Esophagus squamous epithelium (tissue), 5 donors: ENCODE measurements around the gene SNN. TPM values are rescaled to one million over a fixed set of nuclear protein-coding genes. Genes with fewer than 3 reads are reported as not detected.
A peak's percentile ranks its signal among the peaks of the same experiment; 100 is the strongest.

Experiments used
- DNase-seq: peaks from one replicate; lab custom pipeline; 2025; lab: John Stamatoyannopoulos, UW
- H3K27ac ChIP-seq, 4 donors: fragments of 200-600 bp; sonication (generic); one replicate each; pipeline ENCODE4 v1.5.1; 2016 to 2019; ENCODE audit warnings: mild to moderate bottlenecking in 1 of 4
- H3K27me3 ChIP-seq, 4 donors: fragments of 200-600 bp; sonication (generic); 1 replicate in 3 of 4; 2 replicates in 1 of 4; pipeline versions ENCODE4 v1.5.1 to v1.6.0; 2017 to 2021; ENCODE audit warnings: antibody characterized with exemption in 1 of 4
- H3K36me3 ChIP-seq, 3 donors: fragments of 200-600 bp; sonication (generic); one replicate each; pipeline ENCODE4 v1.5.1; 2016 to 2019
- H3K4me1 ChIP-seq, 3 donors: fragments of 200-600 bp; sonication (generic); one replicate each; pipeline ENCODE4 v1.5.1; 2017 to 2019
- H3K4me3 ChIP-seq, 4 donors: fragments of 200-600 bp; sonication (generic); 1 replicate in 3 of 4; 2 replicates in 1 of 4; pipeline ENCODE4 v1.5.1; 2016 to 2019; ENCODE audit warnings: mild to moderate bottlenecking in 2 of 4, moderate library complexity in 1 of 4
- H3K9me3 ChIP-seq, 3 donors: fragments of 200-600 bp; sonication (generic); one replicate each; pipeline ENCODE4 v1.5.1; 2016 to 2019
- CTCF ChIP-seq, 6 experiments: fragments of 450-650 bp in 4 of 6; fragments of 200-600 bp in 2 of 6; sonication (generic) in 2 of 6; IDR thresholded peaks; one replicate each; pipeline ENCODE4 v1.5.1; 2016 to 2019; ENCODE audit warnings: antibody characterized with exemption in 6 of 6, mild to moderate bottlenecking in 4 of 6, moderate library complexity in 4 of 6
- POLR2A ChIP-seq, 4 donors: fragments of 450-650 bp; IDR thresholded peaks; one replicate each; pipeline ENCODE4 v1.6.1; 2017; ENCODE audit warnings: antibody characterized with exemption in 4 of 4, mild to moderate bottlenecking in 4 of 4, moderate library complexity in 3 of 4
- WGBS, 2 donors: methylation state at CpG; one replicate each; pipeline ENCODE4 v1.1.5; 2018; 5-methylcytosine and 5-hydroxymethylcytosine counted together
- intact Hi-C: fragments of 100-400 bp; cut with DNase I; formaldehyde crosslinking; loops from one replicate; pipeline ENCODE4 v1.15.0; 2022
- total RNA-seq, 4 donors: library from RNA; depleted of rRNA; stranded (reverse); fragments of >200 nt; gene quantifications; one replicate each; pipeline ENCODE4 v1.1.0, GENCODE V29; 2016
- donor health status: DM: yes; HTN: yes; CAD: no.

Gene SNN
- total RNA-seq, 4 donors from 2014 or later, result 13.7 to 22.9 (median 17.0) TPM

- WGBS, 2 donors, result 56 to 76% methylated on average over 6 to 8 of the region's 12 CpGs
- no peak overlapping the region for H3K4me3 ChIP-seq
- H3K4me1 ChIP-seq, result peaks cover 12 to 62% (median 28%) of the 10 kb centered on the region in 3 donors
- peak overlapping the region in 3 of 4 donors; percentile 76 to 90 (median 83) for H3K27ac ChIP-seq
- no peaks in the 10 kb centered on the region for H3K9me3 ChIP-seq
- intact Hi-C loops, result no loop called here
- H3K27me3 ChIP-seq, result no peaks in the 10 kb centered on the region
- no peaks in the 10 kb centered on the region for H3K36me3 ChIP-seq
- DNase-seq, result no peak
- TF ChIP-seq CTCF (IDR thresholded peaks at IDR 0.05) (no peak), POLR2A (IDR thresholded peaks at IDR 0.05) (no peak)
These were observed 38.0 kb upstream of the SNN start for GRCh38 chr16:11630046-11630767.

- H3K36me3 ChIP-seq, result no peaks in the 10 kb centered on the region
- 80 to 89% methylated on average over 5 to 6 of the region's 6 CpGs for WGBS, 2 donors
- no peak for DNase-seq
- peaks cover 12 to 67% (median 28%) of the 10 kb centered on the region in 3 donors for H3K4me1 ChIP-seq
- H3K27ac ChIP-seq, result no peak overlapping the region
- TF ChIP-seq POLR2A (IDR thresholded peaks at IDR 0.05) (no peak), CTCF (IDR thresholded peaks at IDR 0.05) (no peak)
- intact Hi-C loops, result no loop called here
- H3K27me3 ChIP-seq, result no peaks in the 10 kb centered on the region
- H3K4me3 ChIP-seq, result no peak overlapping the region
- H3K9me3 ChIP-seq, result no peaks in the 10 kb centered on the region
These were observed 37.5 kb upstream of the SNN start for GRCh38 chr16:11630768-11631056.

- intact Hi-C loops, result no loop called here
- 81 to 88% methylated on average over 5 to 6 of the region's 7 CpGs for WGBS, 2 donors
- Histone ChIP-seq H3K4me1 (peaks cover 12 to 70% (median 28%) of the 10 kb centered on the region in 3 donors), H3K4me3 (no peak overlapping the region), H3K27ac (peak overlapping the region in 1 of 4 donors; percentile 21), H3K36me3 (no peaks in the 10 kb centered on the region), H3K27me3 (no peaks in the 10 kb centered on the region), H3K9me3 (no peaks in the 10 kb centered on the region)
- TF ChIP-seq CTCF (IDR thresholded peaks at IDR 0.05), result no peak
- TF ChIP-seq POLR2A (IDR thresholded peaks at IDR 0.05), result no peak
- DNase-seq, result no peak
These were observed 37.0 kb upstream of the SNN start for GRCh38 chr16:11631214-11631613.

GRCh38 chr16:11632455-11632939, 35.8 kb upstream of the SNN start:
- no peaks in the 10 kb centered on the region for H3K36me3 ChIP-seq
- no peaks in the 10 kb centered on the region for H3K27me3 ChIP-seq
- no peaks in the 10 kb centered on the region for H3K9me3 ChIP-seq
- DNase-seq, result no peak
- intact Hi-C loops, result no loop called here
- TF ChIP-seq POLR2A (IDR thresholded peaks at IDR 0.05) (peak in 1 of 4 donors; percentile 28), CTCF (IDR thresholded peaks at IDR 0.05) (no peak)
- 51 to 82% methylated on average over 2 to 15 of the region's 15 CpGs for WGBS, 2 donors
- peaks cover 10 to 70% (median 22%) of the 10 kb centered on the region in 3 donors for H3K4me1 ChIP-seq
- H3K4me3 ChIP-seq, result peak overlapping the region in 1 of 4 donors; percentile 2
- H3K27ac ChIP-seq, result peak overlapping the region; percentile 65 to 87 (median 75)

- intact Hi-C loops, result no loop called here
- peaks cover 8 to 64% (median 19%) of the 10 kb centered on the region in 3 donors for H3K4me1 ChIP-seq
- no peaks in the 10 kb centered on the region for H3K36me3 ChIP-seq
- 67 to 75% methylated on average over 1 to 3 of the region's 3 CpGs for WGBS, 2 donors
- no peak for TF ChIP-seq POLR2A (IDR thresholded peaks at IDR 0.05)
- TF ChIP-seq CTCF (IDR thresholded peaks at IDR 0.05), result no peak
- no peak for DNase-seq
- H3K4me3 ChIP-seq, result no peak overlapping the region
- H3K27ac ChIP-seq, result peak overlapping the region; percentile 65 to 87 (median 75)
- no peaks in the 10 kb centered on the region for H3K9me3 ChIP-seq
- no peaks in the 10 kb centered on the region for H3K27me3 ChIP-seq
These were observed 35.1 kb upstream of the SNN start for GRCh38 chr16:11633113-11633512.
